Stomach (tissue), 9 donors: ENCODE data around the gene GRB7. TPM values are rescaled to one million over a fixed set of nuclear protein-coding genes. Genes with fewer than 3 reads are reported as not detected.
"Not testable (repeated sequence)": the region's sequence is repeated elsewhere in the genome, so short reads cannot be mapped to it uniquely, and the experiment has no call there.

Experiments used
- DNase-seq, 2 donors: peaks; one replicate each; pipeline versions ENCODE4 v3.0.0 to v3.0.0-alpha.2; 2013 to 2019
- H3K27ac ChIP-seq, 5 donors: fragments of 200-600 bp in 4 of 5; sonication (generic) in 4 of 5; one replicate each; pipeline ENCODE4 v1.5.1; 2013 to 2019; ENCODE audit warnings: mild to moderate bottlenecking in 1 of 5, moderate library complexity in 1 of 5
- H3K27me3 ChIP-seq, 3 donors: fragments of 200-600 bp; sonication (generic); one replicate each; pipeline ENCODE4 v1.5.1; 2017 to 2019; ENCODE audit warnings: mixed run types in 1 of 3
- H3K36me3 ChIP-seq, 4 donors: fragments of 200-600 bp; sonication (generic); 1 replicate in 3 of 4; 2 replicates in 1 of 4; pipeline ENCODE4 v1.5.1; 2016 to 2019
- H3K4me1 ChIP-seq, 4 donors: fragments of 200-600 bp; sonication (generic); one replicate each; pipeline ENCODE4 v1.5.1; 2016 to 2019
- H3K4me3 ChIP-seq, 4 donors: fragments of 200-600 bp; sonication (generic) in 3 of 4; one replicate each; pipeline ENCODE4 v1.5.1; 2016 to 2019; ENCODE audit warnings: mild to moderate bottlenecking in 1 of 4
- H3K9me3 ChIP-seq, 4 donors: fragments of 200-600 bp; sonication (generic); one replicate each; pipeline ENCODE4 v1.5.1; 2016 to 2019
- EP300 ChIP-seq: sonication (generic); formaldehyde crosslinking; IDR thresholded peaks from one replicate; pipeline ENCODE4 v1.6.1; 2017; ENCODE audit warnings: antibody characterized with exemption
- POLR2A ChIP-seq, 4 donors: fragments of 450-650 bp; IDR thresholded peaks; one replicate each; pipeline ENCODE4 v1.6.1; 2016; ENCODE audit warnings: antibody characterized with exemption in 4 of 4, control low read depth in 2 of 4, mild to moderate bottlenecking in 1 of 4, moderate library complexity in 1 of 4
- POLR2AphosphoS5 ChIP-seq, 3 donors: sonication (generic); formaldehyde crosslinking; IDR thresholded peaks; one replicate each; pipeline ENCODE4 v1.6.1; 2016; ENCODE audit warnings: antibody characterized with exemption in 3 of 3
- WGBS, 5 donors: extraction: QIAGEN DNeasy Blood & Tissue Kit in 3 of 5; methylation state at CpG; one replicate each; pipeline versions ENCODE4 v1.1.5 to v1.1.7; 2013 to 2018; 5-methylcytosine and 5-hydroxymethylcytosine counted together
- intact Hi-C: fragments of 100-400 bp; cut with DNase I; formaldehyde crosslinking; loops from one replicate; pipeline ENCODE4 v1.15.1; 2023; ENCODE audit warnings: low total_unique reads
- polyA plus RNA-seq, 3 donors: library from polyadenylated mRNA; stranded (reverse); fragments of 200-250 nt; gene quantifications; one replicate each; pipeline ENCODE4 v1.2.3, GENCODE V29; 2013
- total RNA-seq, 5 donors: library from RNA; depleted of rRNA; stranded (reverse); fragments of >200 nt; gene quantifications; one replicate each; pipeline versions ENCODE4 v1.1.0 to v1.2.3, GENCODE V29; 2014 to 2016
- TF ChIP-seq, protein P1 (sequence below), 7 experiments: fragments of 450-650 bp in 4 of 7; fragments of 200-600 bp in 3 of 7; sonication (generic) in 3 of 7; IDR thresholded peaks; one replicate each; pipeline ENCODE4 v1.5.1; 2016 to 2019; ENCODE audit warnings: antibody characterized with exemption in 7 of 7, control low read depth in 2 of 7, mild to moderate bottlenecking in 1 of 7
- donor health status: healthy with polysubstance abuse.
- donor health status: Bipolar disorder and iron deficiency.
- donor health status: healthy.

Gene GRB7
- total and polyA plus RNA-seq, 8 donors = 2.3 to 43.9 (median 23.0) TPM

DNA sequence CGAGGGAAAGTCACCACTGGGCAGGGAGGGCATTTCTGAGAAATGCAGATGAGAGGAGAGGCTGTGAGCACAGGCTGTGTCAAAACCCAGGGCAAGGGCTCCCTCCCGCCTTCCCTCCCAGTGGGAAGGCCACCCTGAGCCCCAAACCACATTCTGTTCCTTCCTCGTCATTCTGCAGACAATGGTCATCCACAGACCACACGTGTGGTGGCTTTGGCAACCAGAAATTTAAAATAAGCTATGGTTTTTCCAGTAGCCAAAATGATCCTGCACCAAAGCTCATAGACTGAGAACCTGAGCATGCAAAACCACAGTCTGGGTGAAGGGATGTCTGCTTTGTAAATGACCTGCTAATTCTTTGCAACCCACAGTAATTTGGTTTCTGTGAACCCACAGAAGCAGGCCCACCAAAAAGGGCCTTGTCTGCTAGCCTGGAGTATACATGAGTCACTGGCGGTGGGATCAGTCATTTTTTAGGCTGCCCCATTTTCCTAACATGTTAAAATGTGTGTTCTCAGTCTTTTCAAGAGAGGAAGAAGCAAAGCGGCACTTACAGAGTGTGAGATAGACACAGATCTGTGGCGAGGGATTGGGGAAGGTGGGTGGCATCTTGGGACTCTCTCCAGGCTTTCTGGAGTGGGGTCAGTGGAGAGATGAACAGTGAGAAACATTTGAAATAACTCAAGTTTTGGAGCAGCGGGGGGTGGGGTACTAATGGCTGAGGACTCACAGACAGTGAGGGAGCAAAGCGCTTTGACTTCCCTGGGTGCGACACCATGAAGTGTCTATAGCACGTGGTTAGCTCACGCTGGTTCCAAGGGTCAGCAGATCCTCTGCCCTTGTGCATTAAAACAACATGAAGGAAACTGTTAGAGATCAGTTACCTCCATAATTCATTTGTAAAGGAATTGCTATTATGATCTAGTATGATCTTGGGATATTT lies 20.5 kb downstream of the GRB7 start:
- TF ChIP-seq EP300 = no peak
- TF ChIP-seq POLR2AphosphoS5 (IDR thresholded peaks at IDR 0.05) = no peak
- TF ChIP-seq, protein P1, sequence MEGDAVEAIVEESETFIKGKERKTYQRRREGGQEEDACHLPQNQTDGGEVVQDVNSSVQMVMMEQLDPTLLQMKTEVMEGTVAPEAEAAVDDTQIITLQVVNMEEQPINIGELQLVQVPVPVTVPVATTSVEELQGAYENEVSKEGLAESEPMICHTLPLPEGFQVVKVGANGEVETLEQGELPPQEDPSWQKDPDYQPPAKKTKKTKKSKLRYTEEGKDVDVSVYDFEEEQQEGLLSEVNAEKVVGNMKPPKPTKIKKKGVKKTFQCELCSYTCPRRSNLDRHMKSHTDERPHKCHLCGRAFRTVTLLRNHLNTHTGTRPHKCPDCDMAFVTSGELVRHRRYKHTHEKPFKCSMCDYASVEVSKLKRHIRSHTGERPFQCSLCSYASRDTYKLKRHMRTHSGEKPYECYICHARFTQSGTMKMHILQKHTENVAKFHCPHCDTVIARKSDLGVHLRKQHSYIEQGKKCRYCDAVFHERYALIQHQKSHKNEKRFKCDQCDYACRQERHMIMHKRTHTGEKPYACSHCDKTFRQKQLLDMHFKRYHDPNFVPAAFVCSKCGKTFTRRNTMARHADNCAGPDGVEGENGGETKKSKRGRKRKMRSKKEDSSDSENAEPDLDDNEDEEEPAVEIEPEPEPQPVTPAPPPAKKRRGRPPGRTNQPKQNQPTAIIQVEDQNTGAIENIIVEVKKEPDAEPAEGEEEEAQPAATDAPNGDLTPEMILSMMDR (IDR thresholded peaks at IDR 0.05) = no peak
- TF ChIP-seq POLR2A (IDR thresholded peaks at IDR 0.05) = no peak
- WGBS, 5 donors = 59 to 74% (median 67%) methylated on average over 12 of the region's 12 CpGs
- DNase-seq = no peak
- Histone ChIP-seq H3K4me1 (peaks cover 6 to 20% (median 17%) of the 10 kb centered on the region in 4 donors), H3K9me3 (no peaks in the 10 kb centered on the region), H3K4me3 (no peak overlapping the region), H3K36me3 (no peaks in the 10 kb centered on the region), H3K27ac (peak overlapping the region in 1 of 5 donors; percentile 29), H3K27me3 (peaks cover 0 to 21% (median 0%) of the 10 kb centered on the region in 3 donors)
- intact Hi-C loops = no loop called here

- no peak overlapping the region for H3K4me3 ChIP-seq
- WGBS, 5 donors = 85 to 92% (median 87%) methylated on average over 5 of the region's 5 CpGs
- DNase-seq = no peak
- TF ChIP-seq POLR2AphosphoS5 (IDR thresholded peaks at IDR 0.05) (no peak), EP300 (no peak), POLR2A (IDR thresholded peaks at IDR 0.05) (no peak)
- TF ChIP-seq, protein P1 (IDR thresholded peaks at IDR 0.05) = no peak
- no peak overlapping the region for H3K27ac ChIP-seq
- intact Hi-C loops = no loop called here
- H3K27me3 ChIP-seq = peaks cover 0 to 21% (median 0%) of the 10 kb centered on the region in 3 donors
- peaks cover 6 to 12% (median 8%) of the 10 kb centered on the region in 4 donors for H3K4me1 ChIP-seq
- H3K9me3 ChIP-seq = no peaks in the 10 kb centered on the region
- no peaks in the 10 kb centered on the region for H3K36me3 ChIP-seq
Measured at GRCh38 chr17:39759204-39759603, 21.5 kb downstream of the GRB7 start.

GRCh38 chr17:39761861-39762496 lies 24.2 kb downstream of the GRB7 start:
- no peak overlapping the region for H3K4me3 ChIP-seq
- H3K36me3 ChIP-seq = no peaks in the 10 kb centered on the region
- 89 to 98% (median 92%) methylated on average over 10 of the region's 10 CpGs for WGBS, 5 donors
- no peaks in the 10 kb centered on the region for H3K9me3 ChIP-seq
- intact Hi-C loops = no loop called here
- TF ChIP-seq, protein P1 (IDR thresholded peaks at IDR 0.05) = no peak
- no peak for TF ChIP-seq EP300
- TF ChIP-seq POLR2AphosphoS5 (IDR thresholded peaks at IDR 0.05) = no peak
- no peak for TF ChIP-seq POLR2A (IDR thresholded peaks at IDR 0.05)
- DNase-seq = no peak
- peaks cover 0 to 28% (median 0%) of the 10 kb centered on the region in 3 donors for H3K27me3 ChIP-seq
- no peak overlapping the region for H3K27ac ChIP-seq
- H3K4me1 ChIP-seq = no peaks in the 10 kb centered on the region

- intact Hi-C loops = no loop called here
- no peak for DNase-seq
- Histone ChIP-seq H3K4me1 (no peaks in the 10 kb centered on the region), H3K27me3 (peaks cover 0 to 28% (median 0%) of the 10 kb centered on the region in 3 donors), H3K36me3 (no peaks in the 10 kb centered on the region), H3K4me3 (no peak overlapping the region), H3K9me3 (no peaks in the 10 kb centered on the region), H3K27ac (no peak overlapping the region)
- 62 to 78% (median 74%) methylated on average over 5 of the region's 5 CpGs for WGBS, 5 donors
- TF ChIP-seq POLR2AphosphoS5 (IDR thresholded peaks at IDR 0.05) (no peak), EP300 (no peak), POLR2A (IDR thresholded peaks at IDR 0.05) (no peak)
- TF ChIP-seq, protein P1 (IDR thresholded peaks at IDR 0.05) = no peak
Measured at GRCh38 chr17:39763051-39763820, 25.5 kb downstream of the GRB7 start.

- 58 to 80% (median 72%) methylated on average over 2 to 3 of the region's 3 CpGs for WGBS, 5 donors
- H3K27me3 ChIP-seq = peaks cover 0 to 28% (median 0%) of the 10 kb centered on the region in 3 donors
- intact Hi-C loops = not testable (repeated sequence)
Measured at GRCh38 chr17:39764171-39764570, 26.4 kb downstream of the GRB7 start.

More at GRCh38 chr17:39764171-39764570, 26.4 kb downstream of the GRB7 start:
- DNase-seq, H3K4me3 ChIP-seq, H3K4me1 ChIP-seq, H3K27ac ChIP-seq, H3K9me3 ChIP-seq, H3K36me3 ChIP-seq: not testable (repeated sequence)
